PC-9 (cell line): ENCODE measurements around the gene MSH4. TPM values are rescaled to one million over a fixed set of nuclear protein-coding genes. Genes with fewer than 3 reads are reported as not detected.
A peak's percentile ranks its signal among the peaks of the same experiment; 100 is the strongest.

Experiments used
- BruUV-seq: library from RNA; stranded (reverse); fragments of 400-500 nt; replicated peaks from 2 replicates; lab custom pipeline; 2021; lab: Mats Ljungman, UMichigan
- CTCF ChIA-PET: fragments of 300-600 bp; sonication (Branson Sonifier 250); formaldehyde crosslinking; loops from one replicate; lab custom pipeline; 2022; ENCODE audit warnings: antibody characterized with exemption; lab: Charles Lee
- POLR2A ChIA-PET: fragments of 300-600 bp; sonication (Branson Sonifier 250); formaldehyde crosslinking; loops from one replicate; lab custom pipeline; 2022; ENCODE audit warnings: antibody characterized with exemption; ENCODE audit not compliant: unreplicated experiment; lab: Charles Lee
- DNase-seq, 2 experiments: peaks; one replicate each; pipeline versions ENCODE4 v3.0.0 to v3.0.0-alpha.2; 2015 to 2022; ENCODE audit warnings: mixed read lengths in 1 of 2
- H2AFZ ChIP-seq: fragments of 200-600 bp; sonication (generic); 2 replicates; pipeline ENCODE4 v1.8.1; 2017; ENCODE audit warnings: antibody characterized with exemption
- H3F3A ChIP-seq: fragments of 200-600 bp; sonication (generic); 2 replicates; pipeline ENCODE4 v1.8.1; 2017; ENCODE audit warnings: antibody characterized with exemption, mild to moderate bottlenecking, low read depth; ENCODE audit not compliant: insufficient read depth
- H3K27ac ChIP-seq: fragments of 200-600 bp; sonication (generic); 2 replicates; pipeline ENCODE4 v1.6.1; 2016; ENCODE audit warnings: mixed run types
- H3K27me3 ChIP-seq: fragments of 200-600 bp; sonication (generic); 2 replicates; pipeline ENCODE4 v1.6.1; 2016; ENCODE audit warnings: low read depth, mixed run types; ENCODE audit not compliant: insufficient read depth
- H3K36me3 ChIP-seq: fragments of 200-600 bp; sonication (generic); 2 replicates; pipeline ENCODE4 v1.6.1; 2016; ENCODE audit warnings: low read depth, mixed run types
- H3K4me1 ChIP-seq: fragments of 200-600 bp; sonication (generic); replicated peaks from 2 replicates; pipeline ENCODE4 v1.6.1; 2016; ENCODE audit warnings: mixed run types; ENCODE audit not compliant: insufficient read depth
- H3K4me2 ChIP-seq: fragments of 200-600 bp; sonication (generic); 2 replicates; pipeline ENCODE4 v1.6.1; 2017; ENCODE audit warnings: mixed run types
- H3K4me3 ChIP-seq: fragments of 200-600 bp; sonication (generic); 2 replicates; pipeline ENCODE4 v1.6.1; 2016; ENCODE audit warnings: mixed run types
- H3K79me2 ChIP-seq: fragments of 200-600 bp; sonication (generic); 2 replicates; pipeline ENCODE4 v1.6.1; 2017; ENCODE audit warnings: low read depth, mixed run types
- H3K9me2 ChIP-seq: fragments of 200-600 bp; sonication (generic); 2 replicates; pipeline ENCODE4 v1.8.1; 2017; ENCODE audit warnings: mild to moderate bottlenecking; ENCODE audit not compliant: insufficient read depth
- H3K9me3 ChIP-seq: fragments of 200-600 bp; sonication (generic); 2 replicates; pipeline ENCODE4 v1.8.1; 2016; ENCODE audit warnings: low read depth; ENCODE audit not compliant: insufficient read depth
- H4K20me1 ChIP-seq: fragments of 200-600 bp; sonication (generic); 2 replicates; pipeline ENCODE4 v1.8.1; 2017; ENCODE audit not compliant: insufficient read depth
- EZH2 ChIP-seq: fragments of 200-600 bp; sonication (generic); IDR thresholded peaks from 2 replicates; pipeline ENCODE4 v1.8.0; 2017; ENCODE audit warnings: antibody characterized with exemption, low read depth
- intact Hi-C: fragments of 100-400 bp; cut with micrococcal nuclease; formaldehyde crosslinking; loops from one replicate; pipeline ENCODE4 v1.10.0; 2022; ENCODE audit not compliant: unreplicated experiment
- total RNA-seq: library from RNA; stranded (reverse); gene quantifications from 2 replicates; pipeline ENCODE4 v1.2.3, GENCODE V29; 2021
- TF ChIP-seq, protein P1 (sequence below): fragments of 200-600 bp; sonication (generic); conservative IDR thresholded peaks from 2 replicates; pipeline ENCODE4 v1.6.1; 2017; ENCODE audit warnings: mixed run types, antibody characterized with exemption, mild to moderate bottlenecking, moderate library complexity

The MSH4 gene
- total RNA-seq, 1 experiment from 2014 or later: 0.35 TPM

DNA sequence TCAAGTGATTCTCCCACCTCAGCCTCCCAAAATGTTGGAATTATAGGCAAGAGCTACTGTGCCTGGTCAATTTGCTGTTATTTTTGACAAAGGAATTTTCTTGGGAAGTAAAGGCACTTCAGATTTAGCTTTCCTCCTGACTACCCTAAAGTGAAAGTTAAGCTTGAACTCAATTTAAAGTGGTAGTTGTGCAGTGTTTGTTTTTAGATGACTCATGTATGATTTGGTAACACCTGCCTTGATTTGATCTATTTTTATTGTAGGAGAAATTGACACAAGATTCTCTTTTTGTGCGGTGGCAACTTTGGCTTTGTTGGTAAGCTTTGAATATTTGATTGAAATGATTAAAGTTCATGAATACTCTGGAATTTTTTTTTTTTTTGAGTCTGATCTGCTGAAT is 5.7 kb upstream of the MSH4 start:
- CTCF ChIA-PET: interaction anchor here (0.6 to 0.9 kb wide), 2 partner anchors 26 to 82 kb away, joined by 3 to 6 read pairs; no protein-coding TSS in a partner anchor
- H3K79me2 ChIP-seq: peaks cover 70% of the 10 kb centered on the region
- DNase-seq: peak in 1 of 2 experiments; percentile 81
- H3K27me3 ChIP-seq: no peaks in the 10 kb centered on the region
- peak overlapping the region; percentile 81 for H3K27ac ChIP-seq
- TF ChIP-seq, protein P1, sequence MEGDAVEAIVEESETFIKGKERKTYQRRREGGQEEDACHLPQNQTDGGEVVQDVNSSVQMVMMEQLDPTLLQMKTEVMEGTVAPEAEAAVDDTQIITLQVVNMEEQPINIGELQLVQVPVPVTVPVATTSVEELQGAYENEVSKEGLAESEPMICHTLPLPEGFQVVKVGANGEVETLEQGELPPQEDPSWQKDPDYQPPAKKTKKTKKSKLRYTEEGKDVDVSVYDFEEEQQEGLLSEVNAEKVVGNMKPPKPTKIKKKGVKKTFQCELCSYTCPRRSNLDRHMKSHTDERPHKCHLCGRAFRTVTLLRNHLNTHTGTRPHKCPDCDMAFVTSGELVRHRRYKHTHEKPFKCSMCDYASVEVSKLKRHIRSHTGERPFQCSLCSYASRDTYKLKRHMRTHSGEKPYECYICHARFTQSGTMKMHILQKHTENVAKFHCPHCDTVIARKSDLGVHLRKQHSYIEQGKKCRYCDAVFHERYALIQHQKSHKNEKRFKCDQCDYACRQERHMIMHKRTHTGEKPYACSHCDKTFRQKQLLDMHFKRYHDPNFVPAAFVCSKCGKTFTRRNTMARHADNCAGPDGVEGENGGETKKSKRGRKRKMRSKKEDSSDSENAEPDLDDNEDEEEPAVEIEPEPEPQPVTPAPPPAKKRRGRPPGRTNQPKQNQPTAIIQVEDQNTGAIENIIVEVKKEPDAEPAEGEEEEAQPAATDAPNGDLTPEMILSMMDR: no peak
- no peak for TF ChIP-seq EZH2
- intact Hi-C loops: no loop called here
- H3K9me3 ChIP-seq: no peaks in the 10 kb centered on the region
- POLR2A ChIA-PET: interaction anchor here (0.6 to 0.7 kb wide), 3 partner anchors 25 to 82 kb away, joined by 6 to 14 read pairs (median 8); no protein-coding TSS in a partner anchor
- H3K4me3 ChIP-seq: peak overlapping the region; percentile 88
- H4K20me1 ChIP-seq: peaks cover 91% of the 10 kb centered on the region
- peaks cover 90% of the 10 kb centered on the region for H3F3A ChIP-seq
- H3K9me2 ChIP-seq: no peaks in the 10 kb centered on the region
- peak overlapping the region; percentile 86 for H3K4me2 ChIP-seq
- no peak overlapping the region for H2AFZ ChIP-seq
- peaks cover 80% of the 10 kb centered on the region for H3K36me3 ChIP-seq
- BruUV-seq: no TSS peak
- H3K4me1 ChIP-seq: peaks cover 46% of the 10 kb centered on the region

DNA sequence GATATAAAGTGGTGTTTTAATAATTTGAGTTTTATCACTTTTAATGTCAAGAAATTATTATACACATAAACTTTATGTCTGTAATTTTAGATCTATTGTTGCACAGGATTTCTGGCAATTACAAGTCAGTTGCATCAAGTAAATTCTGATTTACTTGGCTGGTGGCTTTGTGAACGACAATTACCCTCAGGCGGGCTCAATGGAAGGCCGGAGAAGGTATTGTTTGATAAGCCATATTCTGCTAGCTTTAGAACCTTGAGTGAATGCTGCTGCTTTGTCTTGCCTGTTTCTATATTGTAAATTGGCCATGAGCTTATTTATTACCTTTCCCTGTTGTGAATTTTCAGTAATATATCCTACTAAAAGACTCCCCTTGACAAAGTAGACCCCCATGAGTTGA is 4.6 kb upstream of the MSH4 start:
- intact Hi-C loops: no loop called here
- Histone ChIP-seq H2AFZ (no peak overlapping the region), H4K20me1 (peaks cover 95% of the 10 kb centered on the region), H3K4me1 (peaks cover 46% of the 10 kb centered on the region), H3K4me3 (peak overlapping the region; percentile 88; the same call in 1 of the 2 replicates), H3K4me2 (peak overlapping the region; percentile 86), H3K36me3 (peaks cover 77% of the 10 kb centered on the region), H3F3A (peaks cover 100% of the 10 kb centered on the region), H3K9me3 (no peaks in the 10 kb centered on the region), H3K79me2 (peaks cover 60% of the 10 kb centered on the region), H3K27ac (peak overlapping the region; percentile 81), H3K27me3 (no peaks in the 10 kb centered on the region), H3K9me2 (no peaks in the 10 kb centered on the region)
- no peak for DNase-seq
- no TSS peak for BruUV-seq
- ChIA-PET CTCF (no interaction called here), POLR2A (no interaction called here)
- TF ChIP-seq, protein P1: no peak
- no peak for TF ChIP-seq EZH2

DNA sequence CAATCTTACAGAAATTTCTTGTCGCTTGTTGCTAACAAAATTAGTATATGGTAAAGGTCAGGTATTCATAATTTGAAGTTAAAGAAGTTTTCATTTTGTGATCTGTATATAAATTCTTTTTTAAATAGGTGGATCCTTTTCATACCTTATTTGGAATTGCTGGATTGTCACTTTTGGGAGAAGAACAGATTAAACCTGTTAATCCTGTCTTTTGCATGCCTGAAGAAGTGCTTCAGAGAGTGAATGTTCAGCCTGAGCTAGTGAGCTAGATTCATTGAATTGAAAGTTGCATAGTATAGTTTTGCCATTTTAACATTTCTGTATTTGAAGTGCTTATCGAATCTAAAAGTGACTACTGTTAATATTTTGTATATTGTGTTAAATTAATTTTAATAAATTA is 2.3 kb upstream of the MSH4 start:
- intact Hi-C loops: no loop called here

More for the DNA sequence above, 2.3 kb upstream of the MSH4 start:
- Histone ChIP-seq H3K36me3 (peaks cover 54% of the 10 kb centered on the region), H3F3A (peaks cover 94% of the 10 kb centered on the region), H3K4me1 (peaks cover 33% of the 10 kb centered on the region), H3K9me3 (no peaks in the 10 kb centered on the region), H4K20me1 (peaks cover 72% of the 10 kb centered on the region), H3K79me2 (peaks cover 37% of the 10 kb centered on the region), H3K27ac (peak overlapping the region; percentile 10; the same call in 1 of the 2 replicates), H3K9me2 (no peaks in the 10 kb centered on the region), H2AFZ (no peak overlapping the region), H3K27me3 (no peaks in the 10 kb centered on the region), H3K4me3 (no peak overlapping the region), H3K4me2 (no peak overlapping the region)
- TF ChIP-seq EZH2: no peak
- TF ChIP-seq, protein P1: no peak
- ChIA-PET POLR2A (no interaction called here), CTCF (no interaction called here)
- BruUV-seq: no TSS peak
- DNase-seq: peak in 1 of 2 experiments; percentile 50
